GM21390 (cell line): ENCODE data around the gene LILRB1.
"Not testable (repeated sequence)": the region's sequence is repeated elsewhere in the genome, so short reads cannot be mapped to it uniquely, and the experiment has no call there.

Source experiments
- ATAC-seq: cut with Tn5 transposase; IDR thresholded peaks from one replicate; pipeline ENCODE4 v1.9.1; 2021; ENCODE audit not compliant: unreplicated experiment

Gene LILRB1

GRCh38 chr19:54661846-54662481, 31.7 kb downstream of the LILRB1 start:
- ATAC-seq: no peak

DNA sequence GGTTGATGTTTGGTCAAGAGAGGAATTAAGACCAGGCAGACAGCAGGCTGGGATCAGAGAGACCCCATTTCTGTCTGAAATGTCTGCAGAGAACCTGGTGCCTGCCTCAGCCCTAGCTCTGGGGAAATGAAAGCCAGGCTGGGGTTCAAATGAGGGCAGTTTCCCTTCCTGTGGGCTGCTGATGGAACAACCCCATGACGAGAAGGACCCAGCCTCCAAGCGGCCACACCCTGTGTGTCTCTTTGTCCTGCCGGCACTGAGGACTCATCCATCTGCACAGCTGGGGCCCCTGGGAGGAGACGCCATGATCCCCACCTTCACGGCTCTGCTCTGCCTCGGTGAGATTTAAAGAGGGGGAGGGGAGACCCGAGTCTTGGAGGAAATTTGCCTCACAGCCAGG, 32.4 kb downstream of the LILRB1 start, which contains the start of gene LILRB4:
Gene LILRB4, plus strand, starts transcription at position 256 of the 400 bp plus-strand sequence. Its CDS starts 49 bp downstream, at position 305.
- no peak for ATAC-seq

GRCh38 chr19:54665530-54665929, 35.2 kb downstream of the LILRB1 start:
- ATAC-seq: no peak

- ATAC-seq: no peak
Measured at GRCh38 chr19:54667217-54667616, 36.9 kb downstream of the LILRB1 start.

- ATAC-seq: no peak
Measured at GRCh38 chr19:54668353-54668752, 38.1 kb downstream of the LILRB1 start.

GRCh38 chr19:54670576-54671357, 40.5 kb downstream of the LILRB1 start:
- ATAC-seq: no peak

DNA sequence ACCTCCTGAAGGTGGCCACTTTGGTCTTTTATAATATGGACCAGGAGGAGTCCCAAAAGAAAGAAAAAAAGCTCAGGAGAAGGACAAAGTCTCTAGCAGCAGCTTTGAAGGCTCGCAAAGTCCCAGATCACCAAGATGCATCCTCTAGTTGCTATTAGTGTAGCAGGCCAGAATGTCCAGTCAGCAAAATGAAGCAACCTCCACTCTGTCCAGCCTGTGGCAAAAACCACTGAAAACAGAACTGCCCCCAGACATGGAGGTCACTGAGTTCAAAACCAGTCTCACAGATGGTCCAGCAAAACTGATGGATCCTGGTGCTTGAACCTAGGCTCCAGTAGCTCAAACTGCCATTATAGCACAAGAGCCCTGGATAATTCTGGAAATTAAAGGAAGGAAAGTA, 42.9 kb downstream of the LILRB1 start:
- ATAC-seq: no peak

GRCh38 chr19:54674021-54674617, 43.8 kb downstream of the LILRB1 start:
- no peak for ATAC-seq

DNA sequence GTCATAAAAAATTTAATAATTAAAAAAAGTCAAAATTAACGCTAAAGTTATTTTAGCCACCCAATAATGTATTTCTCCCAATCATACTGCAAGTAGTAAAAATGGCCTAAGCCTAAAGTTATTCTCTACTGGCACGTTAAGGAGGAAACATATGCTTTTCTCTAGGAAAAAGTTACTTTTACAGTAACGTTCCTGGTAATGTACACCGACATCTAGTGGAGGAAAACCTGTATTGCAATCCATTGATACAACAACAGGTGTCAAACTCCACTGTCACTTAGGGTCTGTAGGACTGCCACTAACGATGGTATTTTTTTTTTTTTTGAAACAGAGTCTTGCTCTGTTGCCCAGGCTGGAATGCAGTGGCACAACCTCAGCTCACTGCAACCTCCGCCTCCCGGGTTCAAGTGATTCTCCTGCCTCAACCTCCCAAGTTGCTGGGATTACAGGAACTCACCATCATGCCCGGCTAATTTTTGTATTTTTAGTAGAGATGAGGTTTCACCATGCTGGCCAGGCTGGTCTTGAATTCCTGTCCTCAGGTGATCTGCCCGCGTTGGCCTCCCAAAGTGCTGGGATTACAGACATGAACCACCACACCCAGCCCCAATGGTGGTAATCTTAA, 46.0 kb downstream of the LILRB1 start:
- ATAC-seq: not testable (repeated sequence)

DNA sequence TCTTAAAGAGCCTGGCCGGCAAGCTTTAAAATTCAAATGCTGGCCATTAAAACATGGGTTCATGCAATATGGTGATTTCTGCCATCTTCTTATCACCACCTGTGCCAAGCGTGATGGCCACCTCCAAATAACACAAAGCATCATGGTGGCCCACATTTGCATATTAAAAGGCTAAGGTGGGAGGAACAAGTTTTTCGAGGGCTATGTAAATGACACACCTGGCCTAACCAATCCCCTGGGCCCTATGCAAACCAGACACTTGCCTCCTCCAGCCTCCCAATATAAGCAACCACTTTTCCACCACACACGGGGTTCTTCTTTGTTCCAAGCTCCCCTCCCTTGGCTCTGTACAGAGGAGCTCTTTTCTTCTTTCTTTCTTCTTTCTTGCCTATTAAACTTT, 46.9 kb downstream of the LILRB1 start:
- ATAC-seq: no peak

DNA sequence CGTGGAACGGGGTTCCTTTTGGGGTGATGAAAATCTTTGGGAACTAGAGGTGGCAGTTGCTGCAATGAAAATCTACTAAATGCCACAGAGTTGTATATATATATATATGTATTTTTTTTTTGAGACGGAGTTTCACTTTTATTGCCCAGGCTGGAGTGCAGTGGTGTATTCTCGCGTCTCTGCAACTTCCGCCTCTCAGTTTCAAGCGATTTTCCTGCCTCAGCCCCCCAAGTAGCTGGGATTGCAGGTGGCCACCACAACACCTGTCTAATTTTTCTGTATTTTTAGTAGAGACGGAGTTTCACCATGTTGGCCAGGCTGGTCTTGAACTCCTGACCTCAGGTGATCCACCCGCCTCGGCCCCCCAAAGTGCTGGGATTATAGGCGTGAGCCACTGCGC, 51.3 kb downstream of the LILRB1 start:
- ATAC-seq: not testable (repeated sequence)

DNA sequence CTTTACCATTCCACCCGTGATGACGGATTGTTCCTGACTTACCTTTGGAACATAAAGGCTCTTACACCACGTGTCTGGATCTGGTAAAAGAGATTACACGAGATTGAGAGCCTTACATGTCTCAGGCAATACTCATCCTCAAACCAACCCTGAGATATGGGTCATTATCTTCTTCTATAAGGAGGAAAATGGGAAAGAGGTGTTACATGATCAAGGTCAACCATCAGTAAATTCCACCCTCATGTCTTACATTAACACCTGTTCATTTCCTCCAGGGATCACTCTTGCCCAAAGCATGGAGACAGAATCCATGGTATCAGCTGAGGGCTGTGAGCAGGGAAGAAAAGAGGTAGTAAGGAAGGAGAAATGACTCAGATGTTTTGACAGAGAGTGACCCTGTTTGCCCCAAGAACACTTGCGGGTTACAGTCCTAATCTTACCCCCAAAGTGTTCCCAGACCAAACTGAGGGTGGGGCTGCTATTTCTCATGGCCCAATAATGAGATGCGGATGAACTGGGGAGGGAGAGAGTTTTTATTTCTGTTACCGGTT, 52.1 kb downstream of the LILRB1 start:
- no peak for ATAC-seq

DNA sequence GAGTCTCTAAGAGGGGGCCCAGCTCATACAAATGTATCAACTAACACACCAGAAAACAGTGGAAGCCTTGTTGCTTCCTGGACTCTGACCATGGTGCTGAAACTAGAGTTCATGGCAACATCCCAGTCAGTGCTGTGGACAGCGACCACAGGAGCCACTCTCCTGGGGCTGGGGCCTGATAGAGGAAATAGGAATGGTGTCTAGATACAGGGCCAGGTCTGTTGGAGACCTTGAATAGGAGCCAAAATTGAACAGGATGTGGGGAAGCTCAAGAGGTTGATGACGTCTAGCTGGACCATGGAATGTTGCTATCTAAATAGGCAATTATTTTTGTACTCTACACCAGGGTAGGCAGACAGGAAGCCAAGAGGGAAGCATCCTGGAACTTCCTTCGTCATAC, 54.2 kb downstream of the LILRB1 start:
- ATAC-seq: no peak
